OCI-LY7 (cell line): ENCODE results near the gene RSPH6A.

Experiments
- CTCF ChIP-seq: fragments of 200-600 bp; sonication (generic); conservative IDR thresholded peaks from 2 replicates; pipeline ENCODE4 v1.5.1; 2014; ENCODE audit warnings: mild to moderate bottlenecking, antibody characterized with exemption, low read length, moderate library complexity, mixed read lengths
- EZH2phosphoT487 ChIP-seq: fragments of 200-600 bp; sonication (generic); IDR thresholded peaks from 2 replicates; pipeline ENCODE4 v1.6.1; 2018; ENCODE audit warnings: low read depth, borderline replicate concordance, mild to moderate bottlenecking, mixed run types, antibody characterized with exemption, low read length, moderate library complexity, mixed read lengths

GRCh38 chr19:45852983-45853382, 37.9 kb upstream of the RSPH6A start:
- TF ChIP-seq CTCF (no peak), EZH2phosphoT487 (no peak)
